ENCODE results near the gene SH3D19.

DNA sequence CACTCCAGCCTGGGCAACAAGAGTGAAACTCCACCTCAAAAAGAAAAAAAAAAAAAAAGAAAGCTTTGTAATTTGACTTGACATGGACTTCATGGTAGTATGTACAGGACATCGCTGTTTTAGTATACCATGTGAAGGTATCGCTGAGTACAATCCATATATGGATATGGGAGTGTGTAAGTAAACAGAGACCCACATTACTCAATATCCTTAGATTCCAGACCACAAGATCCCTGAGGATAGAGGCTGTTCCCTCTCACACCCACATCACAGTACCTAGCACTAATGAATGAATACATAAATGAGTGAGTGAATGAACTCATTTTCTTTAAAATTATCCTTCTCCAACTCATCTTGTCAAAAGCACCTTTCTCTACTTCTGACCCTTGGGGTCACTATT is 234.4 kb downstream of the SH3D19 start:
- TF ChIP-seq, protein P1, sequence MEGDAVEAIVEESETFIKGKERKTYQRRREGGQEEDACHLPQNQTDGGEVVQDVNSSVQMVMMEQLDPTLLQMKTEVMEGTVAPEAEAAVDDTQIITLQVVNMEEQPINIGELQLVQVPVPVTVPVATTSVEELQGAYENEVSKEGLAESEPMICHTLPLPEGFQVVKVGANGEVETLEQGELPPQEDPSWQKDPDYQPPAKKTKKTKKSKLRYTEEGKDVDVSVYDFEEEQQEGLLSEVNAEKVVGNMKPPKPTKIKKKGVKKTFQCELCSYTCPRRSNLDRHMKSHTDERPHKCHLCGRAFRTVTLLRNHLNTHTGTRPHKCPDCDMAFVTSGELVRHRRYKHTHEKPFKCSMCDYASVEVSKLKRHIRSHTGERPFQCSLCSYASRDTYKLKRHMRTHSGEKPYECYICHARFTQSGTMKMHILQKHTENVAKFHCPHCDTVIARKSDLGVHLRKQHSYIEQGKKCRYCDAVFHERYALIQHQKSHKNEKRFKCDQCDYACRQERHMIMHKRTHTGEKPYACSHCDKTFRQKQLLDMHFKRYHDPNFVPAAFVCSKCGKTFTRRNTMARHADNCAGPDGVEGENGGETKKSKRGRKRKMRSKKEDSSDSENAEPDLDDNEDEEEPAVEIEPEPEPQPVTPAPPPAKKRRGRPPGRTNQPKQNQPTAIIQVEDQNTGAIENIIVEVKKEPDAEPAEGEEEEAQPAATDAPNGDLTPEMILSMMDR (conservative IDR thresholded peaks at IDR 0.05; ENCODE audit: low read length), result no peak
- no peak for TF ChIP-seq EZH2phosphoT487 (IDR thresholded peaks at IDR 0.05; ENCODE audit: borderline replicate concordance)

All from Loucy (cell line).